Ureter (tissue), 1 donor: ENCODE measurements around the gene BHLHE40. TPM values are rescaled to one million over a fixed set of nuclear protein-coding genes. Genes with fewer than 3 reads are reported as not detected.

ENCODE experiments used
- DNase-seq: peaks from one replicate; pipeline ENCODE4 v3.0.0-alpha.2; 2020; ENCODE audit warnings: low spot score
- total RNA-seq: library from RNA; stranded (reverse); gene quantifications from one replicate; pipeline ENCODE4 v1.2.4, GENCODE V29; 2023
- donor health status: DM: yes; HTN: yes; CAD: no.

BHLHE40 gene
- total RNA-seq: 206 TPM

DNA sequence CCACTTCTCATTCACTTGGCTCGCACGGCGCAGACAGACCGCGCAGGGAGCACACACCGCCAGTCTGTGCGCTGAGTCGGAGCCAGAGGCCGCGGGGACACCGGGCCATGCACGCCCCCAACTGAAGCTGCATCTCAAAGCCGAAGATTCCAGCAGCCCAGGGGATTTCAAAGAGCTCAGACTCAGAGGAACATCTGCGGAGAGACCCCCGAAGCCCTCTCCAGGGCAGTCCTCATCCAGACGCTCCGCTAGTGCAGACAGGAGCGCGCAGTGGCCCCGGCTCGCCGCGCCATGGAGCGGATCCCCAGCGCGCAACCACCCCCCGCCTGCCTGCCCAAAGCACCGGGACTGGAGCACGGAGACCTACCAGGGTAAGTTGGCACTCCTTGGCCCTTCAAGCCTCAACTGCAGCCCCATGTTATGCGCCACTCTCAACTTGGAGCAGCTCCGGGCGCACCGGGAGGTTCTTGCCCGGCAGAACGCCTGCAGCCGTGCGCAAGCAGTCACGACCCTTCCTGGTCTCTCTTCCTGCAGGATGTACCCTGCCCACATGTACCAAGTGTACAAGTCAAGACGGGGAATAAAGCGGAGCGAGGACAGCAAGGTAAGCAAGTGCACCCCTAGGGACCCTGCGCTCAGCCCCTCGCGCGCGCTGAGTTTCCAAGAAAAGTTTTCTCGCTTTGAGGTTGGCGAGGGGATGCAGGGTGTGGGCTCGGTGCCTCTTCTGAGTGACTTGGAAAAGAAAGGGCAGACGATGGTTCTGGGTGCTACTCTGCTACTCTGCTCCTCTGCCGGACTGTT lies at the start of gene BHLHE40:
TSS of gene BHLHE40 (plus strand) at position 10 of the 801 bp plus-strand sequence. CDS start at position 292, 282 bp downstream.
- DNase-seq: peak; percentile 66

DNA sequence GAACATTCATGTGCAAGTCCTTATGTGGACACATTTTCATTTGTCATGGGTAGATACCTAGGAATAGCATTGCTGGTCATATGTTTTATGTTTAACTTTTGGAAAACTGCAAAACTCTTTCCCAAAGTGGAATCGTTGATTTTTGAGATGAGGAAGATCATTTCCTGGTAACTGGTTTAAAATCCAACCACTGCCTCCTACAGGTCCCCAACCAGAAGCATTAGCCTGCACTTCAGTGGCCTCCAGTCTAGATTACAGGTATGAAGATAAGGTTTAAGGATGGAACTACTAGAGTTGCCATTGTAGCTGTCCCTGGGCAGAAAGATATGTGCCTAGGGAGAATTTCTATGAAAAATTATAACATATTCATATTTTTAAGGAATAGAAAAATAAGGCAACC lies 48.7 kb upstream of the BHLHE40 start:
- DNase-seq: no peak

DNA sequence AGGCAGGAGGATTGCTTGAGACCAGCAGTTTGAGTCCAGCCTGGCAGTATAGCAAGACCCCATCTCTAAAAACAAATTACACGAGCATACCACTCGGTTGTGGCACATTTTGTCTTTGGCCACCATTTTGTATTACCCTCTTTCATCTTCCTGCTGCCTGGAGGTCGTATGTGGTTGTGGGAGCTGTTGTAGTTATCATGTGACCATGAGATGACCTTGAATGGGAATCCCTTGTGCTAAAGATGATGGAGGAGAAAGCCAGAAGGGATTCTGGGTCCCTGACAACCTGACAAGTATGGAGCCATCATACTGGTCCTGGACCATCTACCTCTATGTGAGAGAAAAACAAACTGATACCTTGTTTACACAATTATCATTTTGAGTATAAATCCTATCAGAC lies 45.2 kb upstream of the BHLHE40 start:
- DNase-seq: no peak

DNA sequence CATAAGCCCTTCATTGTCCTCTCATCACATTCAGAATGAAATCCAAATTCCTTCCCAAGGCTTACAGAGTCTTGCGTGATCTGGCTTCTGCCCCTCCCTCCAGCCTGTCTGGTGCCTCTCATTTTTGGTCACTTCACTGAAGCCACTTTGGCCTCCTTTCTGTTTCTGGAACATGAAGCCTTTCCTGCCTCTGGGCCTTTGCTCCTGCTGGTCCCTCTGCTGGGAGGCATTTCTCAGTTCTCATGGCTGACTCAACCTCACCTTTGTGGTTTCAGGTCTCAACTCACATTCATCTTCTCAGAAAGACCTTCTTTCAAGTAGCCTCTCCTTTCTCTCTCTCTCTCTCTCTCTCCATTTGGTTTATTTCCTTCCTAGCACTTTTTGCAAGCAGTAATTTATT lies 43.9 kb upstream of the BHLHE40 start:
- DNase-seq: no peak

DNA sequence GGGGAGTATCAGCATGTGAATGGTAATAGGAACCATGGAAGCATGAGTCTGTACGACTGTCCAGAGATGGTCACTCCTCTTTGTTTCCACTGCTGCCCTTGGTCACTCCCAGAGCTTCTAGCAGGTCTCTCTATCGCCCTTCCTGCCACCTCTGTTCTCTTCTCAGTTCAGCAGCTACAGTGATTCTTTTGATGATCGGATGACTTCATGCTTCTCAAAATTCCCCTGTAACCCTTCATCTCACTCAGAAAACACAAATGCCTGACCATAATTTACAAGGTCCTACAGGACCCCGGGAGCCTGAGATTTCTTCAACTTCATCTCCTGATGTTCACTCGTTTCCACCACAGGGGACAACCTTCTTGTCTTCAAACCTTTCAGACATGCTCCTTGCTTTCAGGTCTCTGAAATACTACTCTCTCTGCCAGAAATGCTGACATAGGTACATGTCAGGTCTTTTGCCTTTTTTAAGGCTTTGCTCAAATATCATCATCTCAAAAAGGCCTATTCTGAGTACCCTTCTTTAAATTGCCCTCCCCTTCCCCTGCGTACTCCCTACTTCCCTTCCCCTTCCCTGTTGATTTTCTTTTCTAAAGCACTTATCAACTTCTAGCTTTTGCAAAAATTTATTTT lies 42.1 kb upstream of the BHLHE40 start:
- no peak for DNase-seq

DNA sequence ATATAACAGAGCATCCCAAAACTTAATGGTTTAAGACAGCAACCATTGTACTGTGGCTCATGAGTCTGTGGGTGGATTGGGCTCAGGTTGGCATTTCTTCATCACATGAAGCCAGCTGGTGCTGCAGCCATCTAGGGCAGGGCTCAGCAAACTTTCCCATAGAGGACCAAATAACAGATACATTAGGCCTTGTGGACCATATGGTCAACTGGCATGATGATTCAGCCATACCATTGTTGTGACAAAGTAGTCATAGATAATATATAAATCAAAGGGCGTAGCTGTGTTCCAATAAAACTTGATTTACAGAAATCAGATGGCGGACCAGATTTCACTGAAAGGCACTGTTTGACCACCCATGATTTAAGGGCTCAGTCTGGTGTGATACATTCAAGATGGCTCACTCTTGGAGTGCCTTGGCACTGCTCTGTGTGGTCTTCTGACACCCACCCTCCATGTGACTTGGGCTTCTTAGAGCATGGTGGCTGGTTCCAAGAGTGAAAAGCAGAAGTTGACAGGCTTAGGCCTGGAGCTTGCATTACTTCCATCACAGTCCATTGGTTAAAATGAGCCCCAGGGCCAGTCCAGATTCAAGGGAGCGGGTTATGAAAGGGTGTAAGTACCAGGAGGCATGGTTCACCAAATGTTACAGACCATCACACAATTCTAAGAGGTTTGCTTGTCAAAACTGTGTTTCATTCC lies 40.8 kb upstream of the BHLHE40 start:
- no peak for DNase-seq

DNA sequence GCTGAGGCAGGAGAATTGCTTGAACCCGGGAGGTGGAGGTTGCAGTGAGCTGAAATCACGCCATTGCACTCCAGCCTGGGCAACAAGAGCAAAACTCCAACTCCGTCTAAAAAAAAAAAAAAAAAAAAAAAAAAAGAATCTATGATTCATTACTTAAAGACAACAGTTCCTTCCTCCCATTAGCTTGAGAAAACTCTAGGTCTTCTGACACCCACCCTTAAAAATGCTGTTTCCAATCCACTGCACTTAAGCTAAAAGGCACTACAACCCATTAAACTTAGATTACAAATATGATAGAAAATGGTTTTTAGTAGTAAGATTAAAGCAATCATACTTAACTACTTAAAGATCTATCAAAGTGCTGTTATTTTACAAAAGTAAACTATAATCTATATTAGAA lies 40.0 kb upstream of the BHLHE40 start:
- no peak for DNase-seq

DNA sequence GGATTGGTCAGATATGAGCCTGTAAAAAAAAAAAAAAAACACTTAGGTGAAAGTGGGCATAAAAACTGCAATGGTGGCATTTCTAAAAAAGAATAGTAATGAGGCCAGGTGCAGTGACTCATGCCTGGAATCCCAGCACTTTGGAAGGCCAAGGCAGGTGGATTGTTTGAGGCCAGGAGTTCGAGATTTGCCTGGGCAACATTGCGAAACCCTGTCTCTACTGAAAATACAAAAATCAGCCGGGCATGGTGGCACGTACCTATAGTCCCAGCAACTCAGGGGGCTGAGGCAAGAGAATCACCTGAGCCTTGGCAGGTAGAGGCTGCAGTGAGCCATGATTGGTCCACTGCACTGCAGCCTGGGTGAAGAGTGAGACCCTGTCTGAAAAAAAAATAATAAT lies 38.3 kb upstream of the BHLHE40 start:
- DNase-seq: no peak

DNA sequence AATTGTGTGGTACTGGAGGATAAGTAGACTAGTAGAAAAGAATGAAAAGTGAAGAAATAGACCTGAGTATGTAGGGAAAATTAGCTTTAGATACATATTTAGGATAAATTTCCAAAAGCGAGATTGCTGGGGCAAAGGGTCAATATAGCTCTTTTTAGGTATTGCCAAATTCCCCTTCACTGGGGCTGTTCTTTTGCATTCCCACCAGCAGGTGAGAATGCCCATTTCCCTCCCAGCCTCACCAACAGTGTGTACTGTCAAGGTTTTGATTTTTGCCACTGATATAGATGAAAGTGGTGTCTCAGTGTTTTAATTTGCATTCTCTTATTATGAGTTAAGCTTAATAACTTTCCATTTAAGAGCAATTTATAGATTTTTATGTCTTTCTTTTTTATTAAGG lies 35.7 kb upstream of the BHLHE40 start:
- DNase-seq: no peak

DNA sequence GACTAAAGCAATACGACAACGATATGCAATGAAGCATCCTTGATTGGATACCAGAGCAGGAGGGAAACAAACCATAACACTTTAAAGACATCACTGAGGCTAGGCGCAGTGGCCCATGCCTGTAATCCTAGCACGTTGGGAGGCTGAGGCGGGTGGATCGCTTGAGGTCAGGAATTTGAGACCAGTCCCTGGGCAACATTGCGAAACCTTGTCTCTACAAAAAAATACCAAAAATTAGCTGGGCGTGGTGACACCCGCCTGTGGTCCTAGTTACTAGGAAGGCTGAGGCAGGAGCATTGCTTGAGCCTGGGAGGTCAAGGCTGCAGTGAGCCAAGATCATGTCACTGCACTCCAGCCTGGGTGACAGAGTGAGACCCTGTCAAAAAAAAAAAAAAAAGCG lies 33.9 kb upstream of the BHLHE40 start:
- DNase-seq: no peak

DNA sequence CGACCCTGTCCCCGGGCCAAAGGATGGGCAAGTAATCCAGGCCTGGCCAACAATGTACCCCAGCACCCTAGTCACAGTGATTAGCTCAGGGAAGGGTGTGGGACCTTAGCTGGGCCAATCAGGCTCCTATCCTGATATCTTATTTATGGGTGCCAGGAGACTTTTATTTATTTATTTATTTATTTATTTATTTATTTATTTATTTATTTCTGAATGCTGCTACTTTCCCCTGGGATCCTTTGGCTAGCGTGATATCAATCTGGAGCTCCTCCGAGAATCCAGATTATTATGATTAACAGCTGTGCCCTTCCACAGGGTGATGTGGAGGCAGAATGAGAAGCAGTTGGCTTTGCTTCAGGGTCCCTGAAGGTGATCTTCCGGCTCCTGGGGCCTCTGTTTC lies 32.2 kb upstream of the BHLHE40 start:
- no peak for DNase-seq

DNA sequence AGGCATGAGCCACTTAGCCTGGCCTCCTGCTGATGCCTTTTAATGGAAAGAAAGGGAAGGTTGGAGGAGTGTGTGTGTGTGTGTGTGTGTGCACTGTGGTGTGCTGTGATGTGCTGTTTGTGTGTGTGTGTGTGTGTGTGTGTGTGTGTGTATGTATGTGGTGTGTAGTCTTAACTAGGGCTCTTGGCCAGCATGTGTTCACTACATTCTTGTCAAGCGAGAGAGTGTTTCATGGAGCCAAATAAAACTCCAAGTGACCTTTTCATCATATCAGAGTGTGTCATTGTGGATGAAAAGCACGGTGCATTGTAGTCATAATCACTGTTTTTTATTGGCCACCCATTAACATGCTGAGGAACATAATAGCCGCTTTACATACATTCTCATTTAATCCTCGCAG lies 30.8 kb upstream of the BHLHE40 start:
- no peak for DNase-seq

DNA sequence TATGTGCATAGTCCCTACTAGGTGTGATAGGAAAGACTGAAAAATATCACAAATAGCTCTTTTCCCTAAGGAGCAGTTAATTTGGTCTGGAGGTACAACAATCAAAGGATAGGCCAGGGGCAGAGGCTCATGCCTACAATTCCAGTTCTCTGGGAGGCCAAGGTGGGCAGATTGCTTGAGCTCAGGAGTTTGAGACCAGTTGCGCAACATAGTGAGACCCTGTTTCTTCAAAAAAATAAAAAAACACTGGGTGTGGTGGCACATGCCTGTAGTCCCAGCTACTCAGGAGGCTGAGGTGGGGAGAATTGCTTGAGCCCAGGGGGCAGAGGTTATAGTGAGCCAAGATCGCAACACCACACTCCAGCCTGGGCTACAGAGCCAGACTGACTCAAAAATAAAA lies 30.2 kb upstream of the BHLHE40 start:
- no peak for DNase-seq

DNA sequence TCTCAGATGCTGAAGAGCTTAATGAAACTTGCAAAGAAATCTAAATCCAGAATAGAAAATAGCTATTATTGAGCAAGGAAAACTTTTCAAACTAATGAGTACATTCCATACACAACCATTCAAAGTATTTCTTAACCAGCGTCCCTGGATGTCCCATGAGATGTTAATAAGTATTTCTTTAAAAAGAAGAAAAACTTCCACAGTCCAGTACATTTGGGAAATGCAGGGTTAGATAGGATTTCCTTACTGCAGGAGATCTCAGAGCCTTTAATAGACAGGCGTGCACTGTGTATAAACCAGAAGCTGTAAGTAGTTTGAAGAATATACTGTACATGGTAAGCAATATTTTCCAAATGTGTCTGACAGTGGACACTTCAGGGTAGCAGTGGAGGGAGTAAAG lies 29.6 kb upstream of the BHLHE40 start:
- no peak for DNase-seq

DNA sequence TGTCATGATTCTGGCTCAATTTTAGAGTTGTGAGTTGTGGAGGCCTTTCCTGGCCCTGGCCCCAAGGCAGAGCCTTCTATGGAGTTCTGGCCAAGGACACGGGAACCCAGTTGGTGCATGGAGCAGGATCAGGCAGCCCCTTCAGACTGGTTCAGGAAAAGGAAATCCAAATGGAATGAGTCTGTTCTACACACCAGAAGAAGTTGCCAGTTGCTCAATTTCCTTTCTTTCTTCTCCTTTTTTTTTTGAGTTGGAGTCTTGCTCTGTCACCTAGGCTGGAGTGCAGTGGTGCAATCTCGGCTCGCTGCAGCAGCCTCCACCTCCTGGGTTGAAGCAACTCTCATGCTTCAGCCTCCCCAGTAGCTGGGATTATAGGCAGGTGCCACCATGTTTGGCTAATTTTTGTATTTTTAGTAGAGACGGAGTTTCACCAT lies 28.9 kb upstream of the BHLHE40 start:
- no peak for DNase-seq

DNA sequence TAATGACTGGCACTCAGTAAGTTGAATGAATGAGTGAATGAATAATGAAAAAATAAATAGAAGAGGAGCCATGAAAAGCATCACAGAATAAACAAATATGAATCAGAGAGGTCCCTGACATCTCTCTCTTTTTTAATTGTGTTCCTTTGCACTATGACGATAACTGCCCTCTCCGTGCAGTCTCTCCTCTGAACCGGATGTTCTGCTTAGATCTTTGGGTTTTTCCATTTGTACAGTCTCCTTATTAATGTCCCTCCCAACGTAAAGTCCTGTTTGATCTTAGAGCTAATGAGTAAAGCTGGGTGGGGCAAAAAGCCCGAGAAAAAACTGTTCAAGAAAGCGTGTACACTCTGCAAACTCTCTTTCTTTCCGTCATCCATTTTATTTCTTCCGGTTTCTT lies 28.3 kb upstream of the BHLHE40 start:
- DNase-seq: no peak

DNA sequence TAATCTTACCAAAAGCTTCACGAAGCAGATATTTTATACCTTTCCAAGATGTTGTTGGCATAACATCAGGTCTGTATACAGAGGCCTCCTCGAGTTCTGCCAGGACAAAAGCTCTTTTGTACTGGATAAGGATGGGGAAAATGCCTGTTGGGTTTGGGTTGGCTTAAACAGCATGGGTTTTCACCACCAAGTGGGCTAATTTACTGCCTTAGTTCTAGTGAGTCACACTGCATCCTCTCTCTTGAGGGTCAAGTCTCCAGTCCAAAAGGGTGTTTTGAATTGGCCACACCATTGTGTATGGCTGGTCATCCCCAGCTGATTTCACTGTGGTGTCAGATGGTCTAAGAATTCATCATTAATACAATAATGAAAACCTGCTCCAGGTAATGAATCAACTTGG lies 26.1 kb upstream of the BHLHE40 start:
- DNase-seq: no peak

DNA sequence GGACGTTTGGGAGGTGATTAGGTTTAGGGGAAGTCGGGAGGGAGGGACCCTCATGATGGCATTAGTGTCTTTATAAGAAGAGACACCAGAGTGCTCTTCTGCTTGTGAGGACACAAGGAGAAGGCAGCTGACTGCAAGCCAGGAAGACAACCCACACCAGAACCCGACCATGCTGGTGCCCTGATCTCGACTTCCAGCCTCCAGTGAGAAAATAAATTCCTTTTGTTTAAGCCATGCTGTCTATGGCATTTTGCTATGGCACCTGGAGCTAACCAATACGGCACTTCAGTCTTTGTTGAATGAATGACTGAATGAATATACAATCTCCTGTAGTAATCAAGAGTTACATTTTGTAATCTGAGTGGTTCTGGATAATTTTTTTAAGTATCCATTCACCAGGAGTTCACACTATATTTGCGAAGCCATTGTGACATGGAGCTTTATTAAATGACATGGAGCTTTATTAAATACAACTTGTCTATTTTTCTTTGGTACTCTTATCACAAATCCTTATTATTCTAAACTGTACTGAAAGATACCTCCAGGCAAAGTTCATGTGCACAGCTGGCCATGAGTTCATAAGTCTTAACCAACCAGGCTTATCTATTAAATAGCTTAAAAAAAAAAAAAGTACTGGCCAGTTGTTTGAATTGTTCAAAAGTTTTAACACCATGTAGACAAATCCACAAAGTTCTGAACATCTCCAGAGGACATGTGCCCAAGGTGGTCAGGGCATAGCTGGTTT lies 24.8 kb upstream of the BHLHE40 start:
- DNase-seq: no peak

DNA sequence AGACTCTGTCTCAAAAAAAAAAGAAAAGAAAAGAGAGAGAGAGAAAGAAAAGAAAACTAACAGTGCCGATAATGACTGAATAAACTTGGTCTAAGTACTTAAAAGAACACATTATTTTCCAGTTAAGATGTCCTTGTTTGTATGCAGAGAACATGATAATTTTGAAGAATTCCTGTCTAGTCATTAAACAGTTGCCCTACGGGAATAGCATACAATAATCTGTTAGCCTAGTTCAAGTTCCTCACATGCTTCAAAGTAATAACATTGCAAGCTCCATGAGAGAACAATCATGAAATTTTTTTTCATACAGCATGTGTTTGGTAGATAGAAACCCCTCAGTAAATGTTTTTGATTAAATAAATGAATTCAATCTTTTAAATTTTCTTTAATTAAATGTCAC lies 23.1 kb upstream of the BHLHE40 start:
- DNase-seq: no peak

DNA sequence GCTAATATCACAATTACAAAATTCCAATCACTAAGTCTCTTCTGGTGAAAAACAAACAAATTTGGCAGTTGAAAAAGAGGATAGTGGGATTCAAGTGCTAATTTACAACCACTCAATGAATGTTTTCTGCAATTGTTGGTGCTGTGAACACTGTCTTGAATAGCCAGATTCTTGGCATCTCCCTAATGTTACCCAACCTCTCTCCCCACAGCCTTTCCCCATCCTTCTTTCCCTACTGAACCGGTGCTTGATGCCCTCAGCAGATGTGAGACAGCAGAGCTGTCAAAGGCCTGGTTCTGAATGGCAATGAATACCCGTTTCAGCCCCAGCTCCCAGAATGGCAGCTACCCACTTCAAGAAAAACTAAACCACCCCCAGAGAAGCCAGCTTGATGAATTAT lies 22.5 kb upstream of the BHLHE40 start:
- no peak for DNase-seq

DNA sequence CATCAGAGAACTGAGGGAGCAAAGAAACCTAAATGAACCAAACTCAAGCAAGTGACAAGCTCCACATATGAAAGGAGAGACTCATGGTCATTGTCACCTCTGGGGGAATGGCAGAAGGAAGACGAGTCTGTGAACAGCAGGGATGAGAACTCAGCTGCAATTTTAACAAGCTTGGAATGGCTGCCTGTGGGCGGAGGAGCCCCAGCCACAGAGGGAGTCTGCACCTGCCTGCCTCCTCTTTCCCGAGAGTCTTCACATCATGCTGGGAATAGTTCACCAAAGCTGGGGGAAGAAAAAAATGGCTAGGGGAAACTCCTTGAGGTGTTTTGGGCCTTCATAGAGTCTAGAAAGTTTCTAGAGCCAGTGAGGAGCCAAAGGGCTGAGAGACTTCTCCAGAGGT lies 21.3 kb upstream of the BHLHE40 start:
- no peak for DNase-seq

DNA sequence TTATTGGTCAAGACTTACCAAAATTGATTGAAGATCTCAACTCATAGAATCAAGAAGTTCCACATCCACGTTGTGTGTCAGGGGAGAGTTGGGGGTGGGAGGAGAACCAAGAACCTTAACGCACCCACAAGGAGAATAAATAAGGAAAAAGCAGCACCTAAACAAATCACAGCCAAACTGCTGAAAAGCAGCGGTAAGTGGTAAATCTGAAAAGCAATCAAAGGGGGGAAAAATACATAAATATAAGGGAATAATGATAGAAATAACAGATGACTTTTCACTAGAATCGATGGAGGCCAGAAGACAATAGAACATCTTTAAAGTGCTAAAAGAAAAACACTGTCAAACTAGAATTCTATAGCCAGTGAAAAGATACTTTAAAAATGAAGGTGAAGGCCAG lies 20.1 kb upstream of the BHLHE40 start:
- DNase-seq: no peak
